ENCODE measurements around the gene RPS29. TPM values are rescaled to one million over a fixed set of nuclear protein-coding genes. Genes with fewer than 3 reads are reported as not detected.

RPS29 gene
- total and polyA plus RNA-seq, 9 of the 15 experiments (the other 6 are each of a cell fraction or from before 2014, with no cell fraction given): 1,545 to 5,012 (median 2,448) TPM

DNA sequence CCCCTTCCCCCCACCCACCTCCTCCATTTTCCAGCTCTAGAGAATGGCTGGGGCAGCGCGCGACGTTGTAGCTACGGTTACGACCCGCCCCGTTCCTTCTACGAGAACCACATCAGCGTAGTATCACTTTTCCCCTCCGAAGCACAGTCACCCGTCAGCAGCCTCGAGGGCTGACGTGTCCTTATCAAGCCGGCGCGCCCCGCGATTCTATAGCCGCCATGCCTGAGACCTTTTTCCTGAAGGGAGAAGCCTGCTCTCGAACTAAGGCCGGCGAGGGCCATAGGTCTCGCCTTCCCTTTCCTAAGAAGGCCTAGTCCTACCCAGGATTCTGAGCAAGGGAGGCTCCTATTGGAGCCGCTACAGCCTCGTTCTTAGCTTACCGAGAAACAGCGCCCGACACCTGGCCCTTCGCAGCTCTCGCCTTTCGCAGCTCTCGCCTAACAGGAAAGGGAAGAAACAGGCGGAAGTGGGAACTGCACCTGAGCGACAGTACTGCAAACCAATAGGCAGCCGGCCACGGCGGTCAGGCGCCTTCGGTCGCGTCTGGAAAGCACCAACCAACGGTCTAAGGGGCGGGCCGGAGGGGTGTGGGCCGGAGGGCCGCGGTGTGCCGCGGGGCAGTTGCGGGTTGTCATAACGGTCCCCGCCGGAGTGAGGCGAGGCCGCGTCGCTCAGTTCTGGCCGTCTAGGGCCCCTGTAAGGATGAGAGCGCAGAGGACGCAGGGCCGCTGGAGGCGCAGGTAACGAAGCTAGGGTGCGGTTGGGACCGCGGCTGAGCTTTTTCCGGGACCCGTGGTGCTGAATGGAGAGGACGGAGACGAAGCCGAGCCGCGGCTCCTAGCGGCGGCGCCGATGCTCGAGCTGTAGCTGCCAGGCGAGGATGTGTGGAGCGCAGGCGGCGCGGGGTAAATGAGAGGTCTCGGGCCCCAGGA lies 34.3 kb upstream of the RPS29 start, which contains the start of the genes MGAT2 and RPL36AL:
MGAT2 (plus strand) TSS at position 618 of the 932 bp plus-strand sequence. CDS start 470 bp downstream, outside the sequence.
RPL36AL (minus strand) TSS at position 445 of the 932 bp plus-strand sequence. CDS start 1,522 bp downstream, outside the sequence.
- WGBS (ENCODE audit: insufficient coverage, low coverage, missing lambda C conversion rate): 0% methylated on average over 47 of the region's 85 CpGs
- DNase-seq (ENCODE audit: extremely low read depth in 1 of 4, low spot score in 3 of 4) (peak; percentile 91 to 97 (median 94)), FAIRE-seq (peak; percentile 93), ATAC-seq (peak; percentile 90)
- peak within 1 kb of the TSS; percentile 89 for H3K4me3 ChIP-seq
- intact Hi-C loops (cut with micrococcal nuclease) (loop anchor here (1.0 to 10.0 kb wide), 3 partner anchors 22 to 156 kb away; partner anchors contain the start of genes LRR1 and RPS29), in situ Hi-C loops (cut with MboI) (no loop called here)
- peaks cover 7% of the 10 kb centered on the region for H4K20me1 ChIP-seq (replicated peaks; ENCODE audit: control insufficient read depth, insufficient read depth, low read length)
- H3K27me3 ChIP-seq (ENCODE audit: control insufficient read depth in 2 of 2, insufficient read depth in 2 of 2, low read length in 2 of 2): no peaks in the 10 kb centered on the region
- peaks cover 3% of the 10 kb centered on the region for H3K9me1 ChIP-seq (ENCODE audit: control insufficient read depth, insufficient read depth, low read length)
- ChIA-PET CTCF (ENCODE audit: low intra/inter-chr PET ratio) (interaction anchor here (0.6 to 0.7 kb wide), 4 partner anchors 26 to 1046 kb away, joined by 3 read pairs; partner anchors contain the start of gene RPS29), POLR2A (interaction anchor here (0.6 to 5.3 kb wide), 19 partner anchors 8 to 1178 kb away, joined by 3 to 36 read pairs (median 3); partner anchors contain the start of genes DNAAF2, KLHDC2, LRR1 and NEMF)
- peak within 1 kb of the TSS; percentile 97 to 99 for H3K9ac ChIP-seq (ENCODE audit: insufficient read depth in 1 of 2, low read depth in 2 of 2, low read length in 2 of 2)
- no TSS peak for BruUV-seq (replicated peaks)
- peak within 1 kb of the TSS; percentile 98 for H3K27ac ChIP-seq (ENCODE audit: extremely low read depth, low read depth, low read length)
- peak within 1 kb of the TSS; percentile 84 for H2AFZ ChIP-seq (ENCODE audit: low read depth, low read length)
- peaks cover 53% of the 10 kb centered on the region for H3K36me3 ChIP-seq (ENCODE audit: control insufficient read depth, insufficient read depth, low read length)
- H3K79me2 ChIP-seq (ENCODE audit: control insufficient read depth, insufficient read depth, low read length): peaks cover 88% of the 10 kb centered on the region
- peaks cover 4 to 14% of the 10 kb centered on the region in 2 experiments; a peak in 4 of 5 replicates for H3K4me1 ChIP-seq (replicated peaks in 1 of 2; ENCODE audit: control insufficient read depth in 2 of 2, insufficient read depth in 2 of 2, low read length in 2 of 2)
- H3K4me2 ChIP-seq (ENCODE audit: insufficient read depth, low read length): peak within 1 kb of the TSS; percentile 82
- H3K9me3 ChIP-seq (replicated peaks; ENCODE audit: control insufficient read depth, insufficient read depth, low read depth, low read length): no peaks in the 10 kb centered on the region
- TF ChIP-seq SMARCE1 (IDR thresholded peaks at IDR 0.05) (0 out of 2 replicates have a peak, but pooled peaks have one; percentile 25), SOX6 (IDR thresholded peaks at IDR 0.05) (no peak), ATF7 (IDR thresholded peaks at IDR 0.05) (peak; percentile 57), ZNF586 (CRISPR knock-in tag; conservative IDR thresholded peaks at IDR 0.05) (no peak), PHF8 (IDR thresholded peaks at IDR 0.05; ENCODE audit: borderline replicate concordance, low read length) (peak; percentile 98), ZBTB1 (CRISPR knock-in tag; IDR thresholded peaks at IDR 0.05; ENCODE audit: borderline replicate concordance, low read depth) (0 out of 2 replicates have a peak, but pooled peaks have one; percentile 55), NEUROD1 (IDR thresholded peaks at IDR 0.05; ENCODE audit: borderline replicate concordance, low read depth, low read length, partially characterized antibody) (peak; percentile 68), ZNF133 (CRISPR knock-in tag; IDR thresholded peaks at IDR 0.05) (no peak), FOSL1 (tag; conservative IDR thresholded peaks at IDR 0.05) (peak; percentile 73), CREB1 (IDR thresholded peaks at IDR 0.05) (peak; percentile 36), CREB1 (CRISPR knock-in tag; IDR thresholded peaks at IDR 0.05) (peak; percentile 40; the same call in 1 of the 2 replicates), PHB (CRISPR knock-in tag; IDR thresholded peaks at IDR 0.05) (0 out of 2 replicates have a peak, but pooled peaks have one; percentile 38), FOXM1 (IDR thresholded peaks at IDR 0.05; ENCODE audit: low read depth) (0 out of 2 replicates have a peak, but pooled peaks have one; percentile 23), FOXM1 (CRISPR knock-in tag; IDR thresholded peaks at IDR 0.05; ENCODE audit: low read depth) (no peak)
- TF ChIP-seq, protein P1, sequence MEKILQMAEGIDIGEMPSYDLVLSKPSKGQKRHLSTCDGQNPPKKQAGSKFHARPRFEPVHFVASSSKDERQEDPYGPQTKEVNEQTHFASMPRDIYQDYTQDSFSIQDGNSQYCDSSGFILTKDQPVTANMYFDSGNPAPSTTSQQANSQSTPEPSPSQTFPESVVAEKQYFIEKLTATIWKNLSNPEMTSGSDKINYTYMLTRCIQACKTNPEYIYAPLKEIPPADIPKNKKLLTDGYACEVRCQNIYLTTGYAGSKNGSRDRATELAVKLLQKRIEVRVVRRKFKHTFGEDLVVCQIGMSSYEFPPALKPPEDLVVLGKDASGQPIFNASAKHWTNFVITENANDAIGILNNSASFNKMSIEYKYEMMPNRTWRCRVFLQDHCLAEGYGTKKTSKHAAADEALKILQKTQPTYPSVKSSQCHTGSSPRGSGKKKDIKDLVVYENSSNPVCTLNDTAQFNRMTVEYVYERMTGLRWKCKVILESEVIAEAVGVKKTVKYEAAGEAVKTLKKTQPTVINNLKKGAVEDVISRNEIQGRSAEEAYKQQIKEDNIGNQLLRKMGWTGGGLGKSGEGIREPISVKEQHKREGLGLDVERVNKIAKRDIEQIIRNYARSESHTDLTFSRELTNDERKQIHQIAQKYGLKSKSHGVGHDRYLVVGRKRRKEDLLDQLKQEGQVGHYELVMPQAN (IDR thresholded peaks at IDR 0.05; ENCODE audit: borderline replicate concordance): peak; percentile 54; the same call in 1 of the 2 replicates
- TF ChIP-seq, protein P2, sequence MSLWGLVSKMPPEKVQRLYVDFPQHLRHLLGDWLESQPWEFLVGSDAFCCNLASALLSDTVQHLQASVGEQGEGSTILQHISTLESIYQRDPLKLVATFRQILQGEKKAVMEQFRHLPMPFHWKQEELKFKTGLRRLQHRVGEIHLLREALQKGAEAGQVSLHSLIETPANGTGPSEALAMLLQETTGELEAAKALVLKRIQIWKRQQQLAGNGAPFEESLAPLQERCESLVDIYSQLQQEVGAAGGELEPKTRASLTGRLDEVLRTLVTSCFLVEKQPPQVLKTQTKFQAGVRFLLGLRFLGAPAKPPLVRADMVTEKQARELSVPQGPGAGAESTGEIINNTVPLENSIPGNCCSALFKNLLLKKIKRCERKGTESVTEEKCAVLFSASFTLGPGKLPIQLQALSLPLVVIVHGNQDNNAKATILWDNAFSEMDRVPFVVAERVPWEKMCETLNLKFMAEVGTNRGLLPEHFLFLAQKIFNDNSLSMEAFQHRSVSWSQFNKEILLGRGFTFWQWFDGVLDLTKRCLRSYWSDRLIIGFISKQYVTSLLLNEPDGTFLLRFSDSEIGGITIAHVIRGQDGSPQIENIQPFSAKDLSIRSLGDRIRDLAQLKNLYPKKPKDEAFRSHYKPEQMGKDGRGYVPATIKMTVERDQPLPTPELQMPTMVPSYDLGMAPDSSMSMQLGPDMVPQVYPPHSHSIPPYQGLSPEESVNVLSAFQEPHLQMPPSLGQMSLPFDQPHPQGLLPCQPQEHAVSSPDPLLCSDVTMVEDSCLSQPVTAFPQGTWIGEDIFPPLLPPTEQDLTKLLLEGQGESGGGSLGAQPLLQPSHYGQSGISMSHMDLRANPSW (CRISPR knock-in tag; IDR thresholded peaks at IDR 0.05): no peak
- TF ChIP-seq, protein P3, sequence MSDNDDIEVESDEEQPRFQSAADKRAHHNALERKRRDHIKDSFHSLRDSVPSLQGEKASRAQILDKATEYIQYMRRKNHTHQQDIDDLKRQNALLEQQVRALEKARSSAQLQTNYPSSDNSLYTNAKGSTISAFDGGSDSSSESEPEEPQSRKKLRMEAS (CRISPR knock-in tag; IDR thresholded peaks at IDR 0.05): no peak
